ENCODE measurements around the gene ACTN1.

DNA sequence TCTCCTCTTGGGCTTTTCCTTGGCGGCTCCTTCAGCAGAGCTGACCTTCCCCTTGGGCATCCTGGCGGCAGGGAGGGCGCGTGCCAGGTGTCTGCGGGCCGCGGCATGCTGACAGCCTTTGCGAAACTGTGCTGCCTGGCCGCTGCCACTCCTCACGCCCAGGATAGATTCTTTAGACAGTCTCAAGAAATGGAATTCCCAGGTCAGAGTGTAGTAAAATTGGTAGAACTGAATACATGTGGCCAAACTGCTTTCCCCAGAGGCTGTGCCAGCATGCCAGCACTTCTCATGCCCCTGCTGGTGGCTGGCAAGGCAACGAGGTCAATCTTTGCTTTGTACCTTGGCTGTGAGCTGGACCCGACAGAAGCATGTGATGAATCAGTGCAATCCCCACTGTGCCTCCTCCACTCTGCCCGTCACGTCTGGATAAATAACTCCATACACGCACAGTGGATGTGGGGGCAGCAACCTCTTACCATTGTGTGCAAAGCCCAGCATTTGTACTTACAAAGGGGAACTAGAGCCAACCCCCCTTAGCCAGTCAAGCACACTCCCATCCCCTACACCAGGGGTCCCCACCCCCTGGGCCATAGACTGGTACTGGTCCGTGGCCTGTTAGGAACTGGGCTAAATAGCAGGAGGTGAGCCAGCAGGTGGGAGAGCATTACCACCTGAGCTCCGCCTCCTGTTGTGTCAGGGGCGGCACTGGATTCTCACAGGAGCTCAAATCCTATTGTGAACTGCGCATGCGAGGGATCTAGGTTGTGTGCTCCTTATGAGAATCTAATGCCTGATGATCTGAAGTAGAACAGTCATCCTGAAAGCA, 90.9 kb downstream of the ACTN1 start:
- TF ChIP-seq ELF4 (IDR thresholded peaks at IDR 0.05) (no peak), FOXM1 (IDR thresholded peaks at IDR 0.05; ENCODE audit: borderline replicate concordance) (no peak), CTBP1 (IDR thresholded peaks at IDR 0.05; ENCODE audit: borderline replicate concordance) (no peak), SUZ12 (IDR thresholded peaks at IDR 0.05) (no peak), TARDBP (IDR thresholded peaks at IDR 0.05) (no peak)
